ENCODE data around the gene CASP6.

Gene CASP6

DNA sequence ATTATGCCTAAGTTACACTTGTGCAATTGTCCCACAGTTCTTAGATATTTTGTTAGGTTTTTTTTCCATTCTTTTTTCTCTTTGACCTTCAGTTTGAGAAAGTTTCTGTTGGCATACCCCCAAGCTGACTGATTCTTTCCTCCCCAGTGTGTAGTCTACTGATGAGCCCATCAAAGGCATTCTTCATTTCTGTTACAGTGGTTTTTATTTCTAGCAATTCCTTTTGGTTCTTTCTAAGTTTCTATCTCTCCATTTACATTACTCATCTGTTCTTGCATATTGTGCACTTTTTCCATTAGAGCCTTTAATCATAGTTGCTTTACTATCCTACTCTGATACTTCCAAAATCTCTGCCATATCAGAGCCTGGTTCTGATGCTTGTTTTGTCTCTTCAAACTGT, 31.9 kb downstream of the CASP6 start:
- DNase-seq (ENCODE audit: low spot score) = no peak

GRCh38 chr4:109665783-109666485, 37.3 kb downstream of the CASP6 start:
- DNase-seq (ENCODE audit: low spot score) = no peak

DNA sequence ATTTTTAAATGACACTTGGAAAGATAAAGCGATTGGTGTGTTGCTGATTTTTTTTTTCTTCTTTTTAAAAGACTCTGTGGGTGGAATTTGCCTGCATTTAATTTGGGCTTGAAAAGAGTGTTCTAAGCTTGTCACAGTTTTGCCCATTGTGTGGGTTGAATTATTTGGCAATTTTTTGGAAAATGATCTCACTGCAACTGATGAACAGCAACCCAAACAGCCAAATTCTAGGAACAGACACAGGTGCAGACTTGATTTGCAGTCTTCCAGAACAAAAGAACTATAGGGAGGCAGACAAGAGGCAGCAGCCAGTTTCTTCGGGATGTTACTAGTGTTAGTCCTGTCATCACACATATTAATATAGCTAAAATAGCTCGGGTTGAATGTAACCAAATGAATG, 40.5 kb downstream of the CASP6 start:
- no peak for DNase-seq (ENCODE audit: low spot score)

- no peak for DNase-seq (ENCODE audit: low spot score)
Observed at GRCh38 chr4:109662116-109662515, 41.1 kb downstream of the CASP6 start.

DNA sequence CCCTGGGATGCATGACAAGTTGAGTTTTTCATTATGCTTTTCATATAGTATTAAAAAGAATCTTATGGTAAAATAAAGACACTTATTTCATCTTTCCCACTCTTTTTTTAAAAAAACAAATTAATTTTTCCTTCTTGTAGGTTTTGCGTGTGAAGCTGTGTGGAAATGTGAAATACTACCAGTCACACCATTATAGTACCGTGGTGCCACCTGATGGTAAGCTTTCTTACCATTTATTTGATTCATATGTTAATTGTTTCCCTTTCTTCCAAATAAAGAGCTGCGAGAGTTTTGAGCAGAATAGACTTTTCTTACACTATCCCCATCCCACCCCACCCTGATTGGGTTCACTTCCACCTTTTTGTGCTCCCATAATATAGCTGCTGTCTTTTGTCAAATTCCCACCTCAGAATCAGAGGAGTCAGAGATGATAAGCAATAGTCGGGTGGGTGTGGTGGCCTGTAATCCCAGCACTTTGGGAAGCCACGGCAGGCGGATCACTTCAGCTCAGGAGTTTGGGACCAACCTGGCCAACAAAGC, 44.3 kb downstream of the CASP6 start:
- DNase-seq (ENCODE audit: low spot score) = no peak

DNA sequence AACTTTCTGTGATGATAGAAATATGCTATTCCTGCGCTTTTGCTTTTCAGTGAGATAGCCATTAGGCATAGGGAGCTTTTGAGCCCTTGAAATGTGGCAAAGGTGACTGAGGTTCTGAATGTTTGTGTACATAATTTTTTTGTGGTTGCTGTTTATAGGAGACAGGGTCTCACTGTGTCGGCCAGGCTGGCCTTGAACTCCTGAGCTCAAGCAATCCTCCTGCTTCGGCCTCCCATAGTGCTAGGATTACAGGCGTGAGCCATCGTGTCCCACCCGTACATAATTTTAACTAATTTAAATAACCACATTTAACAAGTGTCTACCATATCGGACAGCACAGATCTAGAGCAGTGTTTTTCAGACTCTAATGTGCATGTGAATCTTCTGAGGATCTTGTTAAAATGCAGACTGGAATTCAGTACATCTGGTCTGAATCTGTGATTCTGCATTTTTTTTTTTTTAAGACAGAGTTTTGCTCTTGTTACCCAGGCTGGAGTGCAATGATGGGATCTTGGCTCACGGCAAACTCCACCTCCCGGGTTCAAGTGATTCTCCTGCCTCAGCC, 45.3 kb downstream of the CASP6 start:
- DNase-seq (ENCODE audit: low spot score) = no peak

DNA sequence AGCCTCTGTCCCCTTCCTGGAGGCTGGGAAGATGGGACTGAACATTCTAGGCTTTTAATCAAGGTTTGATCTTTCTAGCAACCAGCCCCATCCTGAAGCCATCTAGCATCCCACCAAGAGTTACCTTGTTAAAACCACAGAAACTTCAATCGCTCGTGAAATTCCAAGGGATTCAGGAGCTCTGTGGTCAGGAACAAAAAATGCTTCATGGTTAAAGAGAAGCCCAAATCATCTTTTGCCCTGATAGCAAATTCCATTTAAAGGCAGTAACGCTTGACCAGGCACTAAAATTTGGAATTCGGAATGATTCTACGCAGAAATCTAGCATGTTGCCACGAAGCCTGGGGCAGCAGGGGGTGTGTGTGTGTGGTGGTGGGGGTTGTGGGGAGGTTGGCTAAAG, 47.8 kb downstream of the CASP6 start:
- DNase-seq (ENCODE audit: low spot score) = no peak

- DNase-seq (ENCODE audit: low spot score) = no peak
Observed at GRCh38 chr4:109649872-109650271, 53.4 kb downstream of the CASP6 start.

DNA sequence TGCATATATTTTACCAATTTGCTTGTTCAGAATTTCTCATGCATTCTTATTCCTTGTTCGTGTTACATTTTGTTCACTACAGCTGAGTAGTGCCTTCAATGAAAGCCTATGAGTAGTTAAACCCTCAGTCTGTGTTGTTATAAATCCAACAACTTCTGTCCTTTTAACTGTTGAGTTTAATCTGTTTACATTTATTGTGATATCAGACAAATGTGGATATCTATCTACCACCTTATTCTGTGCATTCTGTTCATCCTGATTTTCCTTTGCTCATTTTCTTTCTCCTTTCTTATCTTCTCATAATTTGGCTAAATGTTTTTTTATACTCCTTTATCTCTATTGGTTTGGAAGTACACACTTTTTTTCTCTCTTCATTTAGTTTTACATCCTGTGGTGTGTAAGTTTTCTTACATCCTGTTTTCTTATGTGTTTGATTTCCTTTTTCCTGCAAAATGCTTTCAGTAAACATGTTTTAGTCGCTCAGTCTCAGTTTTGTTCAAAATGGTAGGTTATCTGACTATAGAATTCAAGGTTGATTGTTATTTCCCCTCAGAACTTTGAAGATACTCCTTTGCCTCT, 54.2 kb downstream of the CASP6 start:
- no peak for DNase-seq (ENCODE audit: low spot score)

DNA sequence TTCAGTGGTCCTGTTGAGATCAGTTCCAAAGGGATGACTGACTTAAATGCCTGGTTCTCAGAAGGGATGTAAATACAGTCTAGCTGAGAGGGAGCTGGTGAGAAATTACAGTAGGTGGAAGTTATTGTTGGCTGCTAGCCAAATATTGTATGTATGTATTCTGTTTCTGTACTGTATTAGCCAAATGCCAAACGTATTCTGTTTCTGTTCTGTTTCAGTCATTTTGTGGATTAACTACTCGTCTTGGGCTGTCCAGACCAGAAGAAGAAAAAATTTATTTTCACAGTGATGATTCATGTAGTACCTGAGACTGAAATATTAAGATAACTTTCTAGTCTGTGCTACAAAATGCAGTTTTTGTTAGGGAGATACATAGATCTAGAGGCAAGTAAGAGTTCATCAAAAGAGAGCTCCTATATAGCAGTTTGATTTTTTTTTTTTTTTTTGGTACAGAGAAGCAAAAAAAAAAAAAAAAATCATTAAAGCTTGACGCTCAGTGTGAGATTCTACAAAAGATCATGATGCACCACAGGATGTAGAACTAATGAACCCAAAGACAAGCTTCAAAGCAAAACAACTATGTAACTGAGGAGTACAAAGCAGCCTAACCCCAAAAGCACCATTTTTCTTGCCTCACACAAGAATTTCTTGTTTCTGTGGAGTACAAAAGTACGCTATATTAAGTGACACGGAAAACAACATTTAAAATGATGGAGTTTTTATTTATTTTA, 54.8 kb downstream of the CASP6 start:
- DNase-seq (ENCODE audit: low spot score) = no peak

DNA sequence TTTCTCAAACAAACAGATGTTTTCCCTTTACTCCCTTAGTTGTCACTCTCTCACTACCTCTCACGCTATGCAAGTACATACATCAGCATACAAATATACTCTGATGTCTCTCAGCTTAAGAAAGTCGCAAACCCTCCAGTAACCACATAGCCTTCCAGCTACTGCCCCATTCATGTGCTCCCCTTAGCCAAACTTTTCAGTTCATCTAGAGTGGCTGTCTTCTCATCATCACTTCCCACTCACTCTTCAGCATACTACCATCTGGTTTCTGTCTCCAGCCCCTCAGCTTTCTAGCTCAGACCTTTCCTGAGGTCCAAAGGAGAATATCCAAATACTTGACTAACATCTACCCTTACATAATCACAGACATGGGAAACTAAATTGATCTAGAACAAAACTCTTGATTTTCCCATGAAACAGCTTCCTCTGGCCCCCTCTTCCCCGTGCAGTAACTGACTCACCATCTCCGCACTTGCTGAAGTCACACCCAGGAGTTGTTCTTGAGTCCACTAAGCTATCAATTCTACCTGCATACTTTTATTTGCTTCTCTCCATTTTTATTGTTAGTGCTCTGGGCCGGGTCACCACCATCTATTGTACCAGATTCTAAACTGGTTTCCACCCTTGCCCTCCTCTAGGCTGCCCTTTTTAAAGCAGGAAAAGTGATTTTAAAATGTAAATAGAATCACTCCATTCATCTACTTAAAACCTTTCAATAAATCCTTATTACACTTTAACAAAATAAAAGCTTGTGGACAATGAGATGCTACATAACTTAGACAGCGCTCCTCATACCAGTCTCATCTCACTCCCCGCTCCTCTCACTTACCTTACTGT, 57.2 kb downstream of the CASP6 start:
- DNase-seq (ENCODE audit: low spot score) = no peak

- DNase-seq (ENCODE audit: low spot score) = no peak
Observed at GRCh38 chr4:109640644-109641043, 62.6 kb downstream of the CASP6 start.

All from SW480 (cell line).